ENCODE results near the gene ERCC2.
"Not testable (repeated sequence)": the region's sequence is repeated elsewhere in the genome, so short reads cannot be mapped to it uniquely, and the experiment has no call there.

The ERCC2 gene

DNA sequence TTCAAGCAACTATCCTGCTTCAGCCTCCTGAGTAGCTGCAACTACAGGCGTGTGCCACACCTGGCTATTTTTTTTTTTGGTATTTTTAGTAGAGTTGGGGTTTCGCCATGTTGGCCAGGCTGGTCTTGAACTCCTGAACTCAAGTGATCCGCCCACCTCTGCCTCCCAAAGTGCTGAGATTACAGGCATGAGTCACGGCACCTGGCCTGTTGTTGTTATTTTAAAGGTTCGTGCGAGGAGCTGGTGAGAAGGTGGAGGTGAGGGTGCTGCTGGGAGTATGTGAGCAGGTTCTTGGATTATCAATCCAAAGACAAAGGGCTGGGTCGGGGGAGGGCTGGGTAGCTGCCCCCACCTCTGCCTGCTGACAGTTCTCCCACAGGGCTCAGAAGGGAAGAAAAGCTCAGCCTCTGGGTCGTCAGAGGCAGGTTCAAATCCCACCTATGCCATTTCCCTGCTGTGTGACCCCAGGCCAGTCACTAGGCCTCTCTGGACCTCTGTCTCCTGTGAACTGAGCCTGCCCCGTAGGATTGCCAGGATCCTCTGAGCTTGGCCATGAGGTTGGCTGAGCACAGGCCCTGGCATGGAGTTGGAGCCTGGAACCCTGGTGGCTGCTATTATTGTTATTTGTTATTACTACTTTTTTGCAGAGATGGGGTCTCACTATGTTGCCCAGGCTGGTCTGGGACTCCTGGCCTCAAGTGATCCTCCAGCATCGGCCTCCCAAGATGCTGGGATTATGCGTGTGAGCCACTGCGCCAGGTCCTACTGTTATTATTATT is 49.2 kb downstream of the ERCC2 start:
- no peak for DNase-seq (ENCODE audit: extremely low read depth, low read depth)
- TF ChIP-seq, protein P1, sequence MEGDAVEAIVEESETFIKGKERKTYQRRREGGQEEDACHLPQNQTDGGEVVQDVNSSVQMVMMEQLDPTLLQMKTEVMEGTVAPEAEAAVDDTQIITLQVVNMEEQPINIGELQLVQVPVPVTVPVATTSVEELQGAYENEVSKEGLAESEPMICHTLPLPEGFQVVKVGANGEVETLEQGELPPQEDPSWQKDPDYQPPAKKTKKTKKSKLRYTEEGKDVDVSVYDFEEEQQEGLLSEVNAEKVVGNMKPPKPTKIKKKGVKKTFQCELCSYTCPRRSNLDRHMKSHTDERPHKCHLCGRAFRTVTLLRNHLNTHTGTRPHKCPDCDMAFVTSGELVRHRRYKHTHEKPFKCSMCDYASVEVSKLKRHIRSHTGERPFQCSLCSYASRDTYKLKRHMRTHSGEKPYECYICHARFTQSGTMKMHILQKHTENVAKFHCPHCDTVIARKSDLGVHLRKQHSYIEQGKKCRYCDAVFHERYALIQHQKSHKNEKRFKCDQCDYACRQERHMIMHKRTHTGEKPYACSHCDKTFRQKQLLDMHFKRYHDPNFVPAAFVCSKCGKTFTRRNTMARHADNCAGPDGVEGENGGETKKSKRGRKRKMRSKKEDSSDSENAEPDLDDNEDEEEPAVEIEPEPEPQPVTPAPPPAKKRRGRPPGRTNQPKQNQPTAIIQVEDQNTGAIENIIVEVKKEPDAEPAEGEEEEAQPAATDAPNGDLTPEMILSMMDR (IDR thresholded peaks at IDR 0.05; ENCODE audit: low read depth, low read length) = no peak

DNA sequence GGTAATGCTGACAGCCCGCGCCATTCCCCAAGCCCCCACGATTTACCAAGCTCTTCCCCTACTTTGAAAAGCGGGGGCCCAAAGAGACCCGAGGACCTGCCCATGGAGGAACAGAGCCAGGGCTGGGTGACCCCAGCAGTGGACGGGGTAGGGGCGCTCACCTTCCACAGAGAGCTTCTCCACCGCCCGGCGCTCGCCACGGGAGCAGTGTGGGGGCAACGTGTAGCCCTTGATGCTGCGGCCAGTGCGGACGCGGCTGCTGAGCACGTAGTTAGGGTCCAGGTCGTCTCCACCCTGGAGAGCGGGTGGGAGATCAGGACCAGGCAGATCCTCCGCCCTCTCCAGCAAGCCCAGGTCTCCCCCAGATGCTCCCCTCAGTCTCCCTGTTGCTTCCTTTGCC is 55.1 kb downstream of the ERCC2 start:
- TF ChIP-seq, protein P1 (IDR thresholded peaks at IDR 0.05; ENCODE audit: low read depth, low read length) = no peak
- DNase-seq (ENCODE audit: extremely low read depth, low read depth) = no peak

DNA sequence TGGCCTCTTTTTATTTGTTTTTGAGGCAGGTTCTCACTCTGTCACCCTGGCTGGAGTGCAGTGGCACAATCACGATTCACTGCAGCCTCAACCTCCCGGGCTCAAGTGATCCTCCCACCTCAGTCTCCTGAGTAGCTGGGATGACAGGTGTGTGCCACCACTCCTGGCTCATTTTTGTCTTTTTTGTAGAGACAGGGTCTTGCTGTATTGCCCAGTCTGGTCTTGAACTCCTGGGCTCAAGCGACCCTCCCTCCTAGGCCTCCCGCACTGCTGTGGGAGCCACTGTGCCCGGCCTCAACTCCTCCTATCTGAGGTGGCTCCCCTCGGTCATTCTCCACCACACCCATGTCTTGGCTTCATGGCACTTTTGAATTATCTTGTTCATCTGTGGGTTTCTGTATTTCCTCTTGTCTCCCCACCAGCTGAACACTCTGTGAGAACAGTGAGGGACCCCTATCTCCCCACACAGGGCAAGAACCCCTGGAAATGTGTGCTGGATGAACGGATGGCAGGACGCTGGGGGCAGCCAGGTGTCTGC is 55.6 kb downstream of the ERCC2 start:
- TF ChIP-seq, protein P1 (IDR thresholded peaks at IDR 0.05; ENCODE audit: low read depth, low read length) = no peak
- no peak for DNase-seq (ENCODE audit: extremely low read depth, low read depth)

DNA sequence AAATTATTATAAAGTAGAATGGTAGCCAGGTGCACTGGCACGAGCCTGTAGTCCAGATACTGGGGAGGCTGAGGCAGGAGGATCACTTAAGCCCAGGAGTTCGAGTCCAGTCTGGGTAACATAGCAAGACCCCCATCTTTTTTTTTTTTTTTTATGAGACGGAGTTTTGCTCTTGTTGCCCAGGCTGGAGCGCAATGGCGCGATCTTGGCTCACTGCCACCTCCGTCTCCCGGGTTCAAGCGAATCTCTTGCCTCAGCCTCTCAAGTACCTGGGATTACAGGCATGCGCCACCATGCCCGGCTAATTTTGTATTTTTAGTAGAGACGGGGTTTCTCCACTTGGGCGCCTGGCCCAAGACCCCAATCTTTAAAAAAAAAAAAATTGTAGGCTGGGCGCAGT is 58.1 kb downstream of the ERCC2 start:
- not testable (repeated sequence) for DNase-seq (ENCODE audit: extremely low read depth, low read depth)

DNA sequence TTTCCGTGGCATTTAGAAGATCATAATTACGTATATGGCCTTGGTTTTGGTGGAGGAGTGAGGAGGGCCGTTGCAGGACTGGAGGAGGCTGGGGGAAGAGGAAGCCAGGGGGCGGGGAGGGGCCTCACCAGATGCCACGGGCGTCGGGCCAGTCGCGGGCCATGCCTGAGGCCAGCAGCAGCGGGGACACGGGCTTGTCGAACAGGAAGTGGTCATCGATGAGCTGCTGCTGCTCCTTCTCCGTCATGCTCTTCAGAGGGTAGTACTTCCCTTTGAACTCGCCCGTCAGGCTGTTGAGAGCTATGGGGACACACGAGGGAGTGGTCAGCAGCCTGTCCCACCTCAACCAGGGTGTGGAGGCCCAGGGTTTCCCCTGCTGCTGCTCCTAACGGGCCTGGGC is 58.8 kb downstream of the ERCC2 start:
- no peak for DNase-seq (ENCODE audit: extremely low read depth, low read depth)
- TF ChIP-seq, protein P1 (IDR thresholded peaks at IDR 0.05; ENCODE audit: low read depth, low read length) = no peak

DNA sequence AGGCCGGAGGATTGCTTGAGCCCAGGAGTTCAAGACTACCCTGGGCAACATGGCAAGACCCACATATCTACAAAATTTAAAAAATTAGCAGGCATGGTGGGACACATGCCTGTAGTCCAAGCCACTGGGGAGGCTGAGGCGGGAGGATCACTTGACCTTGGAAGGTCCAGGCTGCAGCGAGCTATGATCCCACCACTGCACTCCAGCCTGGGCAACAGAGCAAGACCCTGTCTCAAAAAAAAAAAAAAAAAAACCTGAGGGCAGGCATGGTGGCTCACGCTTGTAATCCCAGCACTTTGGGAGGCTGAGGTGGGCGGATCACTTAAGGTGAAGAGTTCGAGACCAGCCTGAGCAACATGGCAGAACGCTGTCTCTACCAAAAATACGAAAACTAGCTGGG is 61.1 kb downstream of the ERCC2 start:
- not testable (repeated sequence) for DNase-seq (ENCODE audit: extremely low read depth, low read depth)

DNA sequence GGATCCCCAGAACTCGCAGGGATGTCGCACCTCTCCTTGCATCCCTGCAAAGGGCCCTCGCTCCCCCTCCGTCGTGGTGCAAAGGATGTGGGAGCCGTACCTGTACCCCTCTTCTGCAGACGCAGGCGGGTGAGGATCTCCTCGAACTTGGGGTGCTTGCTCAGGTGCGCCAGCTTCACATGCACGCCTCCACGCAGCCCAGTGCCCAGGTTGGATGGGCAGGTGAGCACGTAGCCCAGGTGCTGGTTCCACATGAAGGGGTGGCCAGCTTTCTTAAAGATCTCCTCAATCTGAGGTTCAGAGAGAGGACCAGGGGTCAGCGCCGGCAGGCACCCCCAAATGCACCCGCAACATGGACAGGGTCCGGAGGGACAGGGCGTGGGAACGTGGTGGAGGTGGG is 63.0 kb downstream of the ERCC2 start:
- no peak for DNase-seq (ENCODE audit: extremely low read depth, low read depth)
- TF ChIP-seq, protein P1 (IDR thresholded peaks at IDR 0.05; ENCODE audit: low read depth, low read length) = no peak

DNA sequence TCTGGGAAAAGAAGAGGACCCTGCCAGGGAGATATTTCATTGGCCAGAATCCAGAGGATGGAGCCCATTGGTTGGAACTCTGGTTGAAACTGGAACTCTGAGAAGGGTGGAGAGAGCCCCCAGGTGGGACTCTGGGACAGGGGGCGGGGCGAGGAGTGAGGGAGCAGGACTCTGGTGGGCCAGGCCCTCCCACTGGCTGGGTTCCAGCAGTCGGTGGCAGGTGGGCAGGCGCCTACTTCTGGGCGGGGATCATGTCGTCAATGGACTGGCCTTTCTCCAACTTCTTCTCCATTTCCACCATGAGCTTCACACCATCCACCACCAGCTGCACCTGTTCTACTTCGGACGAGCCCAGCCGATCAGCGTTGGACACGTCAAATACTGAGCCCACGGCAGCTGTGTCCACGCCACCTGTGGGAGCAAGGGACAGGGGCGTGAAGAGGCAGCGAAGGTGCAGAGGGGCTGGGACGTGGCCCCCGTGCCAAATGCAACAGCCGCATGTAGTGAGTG is 63.8 kb downstream of the ERCC2 start:
- no peak for DNase-seq (ENCODE audit: extremely low read depth, low read depth)

More for the DNA sequence above, 63.8 kb downstream of the ERCC2 start:
- TF ChIP-seq, protein P1 (IDR thresholded peaks at IDR 0.05; ENCODE audit: low read depth, low read length) = no peak

All from AG09319 (cell line).